Measurements from ENCODE around the gene FAT1. TPM values are rescaled to one million over a fixed set of nuclear protein-coding genes. Genes with fewer than 3 reads are reported as not detected.

FAT1 gene, protein sequence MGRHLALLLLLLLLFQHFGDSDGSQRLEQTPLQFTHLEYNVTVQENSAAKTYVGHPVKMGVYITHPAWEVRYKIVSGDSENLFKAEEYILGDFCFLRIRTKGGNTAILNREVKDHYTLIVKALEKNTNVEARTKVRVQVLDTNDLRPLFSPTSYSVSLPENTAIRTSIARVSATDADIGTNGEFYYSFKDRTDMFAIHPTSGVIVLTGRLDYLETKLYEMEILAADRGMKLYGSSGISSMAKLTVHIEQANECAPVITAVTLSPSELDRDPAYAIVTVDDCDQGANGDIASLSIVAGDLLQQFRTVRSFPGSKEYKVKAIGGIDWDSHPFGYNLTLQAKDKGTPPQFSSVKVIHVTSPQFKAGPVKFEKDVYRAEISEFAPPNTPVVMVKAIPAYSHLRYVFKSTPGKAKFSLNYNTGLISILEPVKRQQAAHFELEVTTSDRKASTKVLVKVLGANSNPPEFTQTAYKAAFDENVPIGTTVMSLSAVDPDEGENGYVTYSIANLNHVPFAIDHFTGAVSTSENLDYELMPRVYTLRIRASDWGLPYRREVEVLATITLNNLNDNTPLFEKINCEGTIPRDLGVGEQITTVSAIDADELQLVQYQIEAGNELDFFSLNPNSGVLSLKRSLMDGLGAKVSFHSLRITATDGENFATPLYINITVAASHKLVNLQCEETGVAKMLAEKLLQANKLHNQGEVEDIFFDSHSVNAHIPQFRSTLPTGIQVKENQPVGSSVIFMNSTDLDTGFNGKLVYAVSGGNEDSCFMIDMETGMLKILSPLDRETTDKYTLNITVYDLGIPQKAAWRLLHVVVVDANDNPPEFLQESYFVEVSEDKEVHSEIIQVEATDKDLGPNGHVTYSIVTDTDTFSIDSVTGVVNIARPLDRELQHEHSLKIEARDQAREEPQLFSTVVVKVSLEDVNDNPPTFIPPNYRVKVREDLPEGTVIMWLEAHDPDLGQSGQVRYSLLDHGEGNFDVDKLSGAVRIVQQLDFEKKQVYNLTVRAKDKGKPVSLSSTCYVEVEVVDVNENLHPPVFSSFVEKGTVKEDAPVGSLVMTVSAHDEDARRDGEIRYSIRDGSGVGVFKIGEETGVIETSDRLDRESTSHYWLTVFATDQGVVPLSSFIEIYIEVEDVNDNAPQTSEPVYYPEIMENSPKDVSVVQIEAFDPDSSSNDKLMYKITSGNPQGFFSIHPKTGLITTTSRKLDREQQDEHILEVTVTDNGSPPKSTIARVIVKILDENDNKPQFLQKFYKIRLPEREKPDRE (N-terminal part only)
- total RNA-seq (100 to 1,000 TPM in 3 of 5 donors, 10 to 100 TPM in 2; 57.8 to 272 (median 104) TPM), polyA plus RNA-seq (10 to 100 TPM in 1 of 3 donors, 1 to 10 TPM in 2; 8.2 to 17.9 (median 8.7) TPM)
- long read RNA-seq, donor 1, partial matches to known transcripts, result 0 of 4 reads
- long read RNA-seq, donor 1, other reads (novel, unspliced or antisense), result 0 of 4 reads
- long read RNA-seq, donor 2, transcript FAT1-208 (2 exons, 1,852 nt), result major isoform, 6 of 7 reads
- long read RNA-seq, donor 2, partial matches to known transcripts, result 0 of 7 reads
- long read RNA-seq, donor 2, other reads (novel, unspliced or antisense), result 0 of 7 reads
- long read RNA-seq, donor 3, partial matches to known transcripts, result 0 of 2 reads
- long read RNA-seq, donor 3, other reads (novel, unspliced or antisense), result 0 of 2 reads
- long read RNA-seq, donor 4, partial matches to known transcripts, result 0 of 1 reads
- long read RNA-seq, donor 4, other reads (novel, unspliced or antisense), result 0 of 1 reads
- long read RNA-seq, donor 5, partial matches to known transcripts, result 5 of 12 reads
- long read RNA-seq, donor 5, other reads (novel, unspliced or antisense), result 0 of 12 reads
- long read RNA-seq, donor 6, transcript FAT1-202 (3 exons, 2,224 nt), result major isoform, 5 of 17 reads
- long read RNA-seq, donor 6, partial matches to known transcripts, result 7 of 17 reads
- long read RNA-seq, donor 6, other reads (novel, unspliced or antisense), result 0 of 17 reads
- long read RNA-seq, donor 7, partial matches to known transcripts, result 5 of 11 reads
- long read RNA-seq, donor 7, other reads (novel, unspliced or antisense), result 0 of 11 reads
- long read RNA-seq, donor 8, partial matches to known transcripts, result 0 of 7 reads
- long read RNA-seq, donor 8, other reads (novel, unspliced or antisense), result 0 of 7 reads
- long read RNA-seq, donor 9, partial matches to known transcripts, result 0 of 7 reads
- long read RNA-seq, donor 9, other reads (novel, unspliced or antisense), result 0 of 7 reads
- long read RNA-seq, donor 10, partial matches to known transcripts, result 0 of 5 reads
- long read RNA-seq, donor 10, other reads (novel, unspliced or antisense), result 0 of 5 reads

DNA sequence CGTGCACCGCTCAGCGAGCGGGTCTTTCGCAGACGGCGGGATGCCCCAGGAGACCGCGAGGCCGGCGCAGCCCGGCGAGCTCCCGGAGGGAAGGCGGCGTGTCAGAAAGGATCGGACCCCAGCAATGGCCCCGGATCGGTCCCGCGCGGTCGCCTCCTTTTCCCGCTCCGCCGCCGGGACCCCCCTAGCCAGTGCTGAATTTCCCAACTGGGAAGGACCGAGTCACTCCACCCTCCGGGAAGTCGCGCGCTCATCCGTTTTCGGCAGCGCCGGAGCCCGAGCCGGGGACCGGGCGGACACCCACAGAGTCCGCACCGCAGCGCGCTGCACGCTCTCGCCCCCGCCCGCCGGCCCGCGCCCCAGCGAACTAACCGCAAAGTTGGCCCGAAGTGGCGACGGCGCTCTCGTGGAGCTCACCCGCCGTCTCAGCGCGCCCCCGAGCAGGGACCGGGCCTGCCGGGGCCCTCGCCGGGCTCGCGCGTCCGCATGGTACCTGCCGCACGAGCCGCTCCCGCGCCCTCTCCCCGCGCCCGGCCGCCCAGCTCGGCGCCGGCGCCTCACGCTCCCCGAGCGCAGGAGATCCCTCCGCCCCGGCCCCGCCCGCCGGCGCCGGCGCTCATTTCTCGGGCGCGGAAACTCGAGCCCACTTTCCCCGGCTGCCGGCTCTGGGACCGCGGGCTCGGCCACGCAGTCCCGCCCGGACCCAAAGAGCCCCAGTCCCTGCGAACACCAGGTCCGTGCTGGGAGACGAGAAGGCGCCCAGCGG is at the start of gene FAT1:
TSS of gene FAT1 (minus strand) at position 565 of the 766 bp plus-strand sequence. CDS start 14,029 bp downstream, outside the sequence.
- peak; percentile 72 to 94 for DNase-seq
- 1 to 5% (median 2%) methylated on average over 30 to 112 of the region's 112 CpGs for WGBS, 5 donors
- peaks cover 0 to 14% (median 4%) of the 10 kb centered on the region in 4 donors for H3K9me3 ChIP-seq
- TF ChIP-seq, protein P1, sequence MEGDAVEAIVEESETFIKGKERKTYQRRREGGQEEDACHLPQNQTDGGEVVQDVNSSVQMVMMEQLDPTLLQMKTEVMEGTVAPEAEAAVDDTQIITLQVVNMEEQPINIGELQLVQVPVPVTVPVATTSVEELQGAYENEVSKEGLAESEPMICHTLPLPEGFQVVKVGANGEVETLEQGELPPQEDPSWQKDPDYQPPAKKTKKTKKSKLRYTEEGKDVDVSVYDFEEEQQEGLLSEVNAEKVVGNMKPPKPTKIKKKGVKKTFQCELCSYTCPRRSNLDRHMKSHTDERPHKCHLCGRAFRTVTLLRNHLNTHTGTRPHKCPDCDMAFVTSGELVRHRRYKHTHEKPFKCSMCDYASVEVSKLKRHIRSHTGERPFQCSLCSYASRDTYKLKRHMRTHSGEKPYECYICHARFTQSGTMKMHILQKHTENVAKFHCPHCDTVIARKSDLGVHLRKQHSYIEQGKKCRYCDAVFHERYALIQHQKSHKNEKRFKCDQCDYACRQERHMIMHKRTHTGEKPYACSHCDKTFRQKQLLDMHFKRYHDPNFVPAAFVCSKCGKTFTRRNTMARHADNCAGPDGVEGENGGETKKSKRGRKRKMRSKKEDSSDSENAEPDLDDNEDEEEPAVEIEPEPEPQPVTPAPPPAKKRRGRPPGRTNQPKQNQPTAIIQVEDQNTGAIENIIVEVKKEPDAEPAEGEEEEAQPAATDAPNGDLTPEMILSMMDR (IDR thresholded peaks at IDR 0.05), result no peak
- peak in 2 of 3 donors; percentile 34 to 37 for TF ChIP-seq POLR2AphosphoS5 (IDR thresholded peaks at IDR 0.05)
- intact Hi-C loops (cut with DNase I; ENCODE audit: low total_unique reads), result loop anchor here (10.0 kb wide), 1 partner anchor 59 kb away; no protein-coding TSS in a partner anchor
- peaks cover 0 to 51% (median 19%) of the 10 kb centered on the region in 3 donors for H3K27me3 ChIP-seq
- no peaks in the 10 kb centered on the region for H3K36me3 ChIP-seq
- H3K4me3 ChIP-seq, result peak within 1 kb of the TSS; percentile 69 to 85 (median 77)
- peak within 1 kb of the TSS; percentile 91 to 98 (median 93) for H3K27ac ChIP-seq
- H3K4me1 ChIP-seq, result peaks cover 0 to 50% (median 30%) of the 10 kb centered on the region in 4 donors

- DNase-seq, result no peak
- Histone ChIP-seq H3K4me3 (no peak overlapping the region), H3K27me3 (no peaks in the 10 kb centered on the region), H3K27ac (no peak overlapping the region), H3K36me3 (no peaks in the 10 kb centered on the region), H3K9me3 (no peaks in the 10 kb centered on the region), H3K4me1 (no peaks in the 10 kb centered on the region)
- TF ChIP-seq POLR2A (IDR thresholded peaks at IDR 0.05) (no peak), EP300 (IDR thresholded peaks at IDR 0.05) (no peak), POLR2AphosphoS5 (IDR thresholded peaks at IDR 0.05) (no peak)
- TF ChIP-seq, protein P1 (IDR thresholded peaks at IDR 0.05), result no peak
- intact Hi-C loops (cut with DNase I; ENCODE audit: low total_unique reads), result no loop called here
- 50 to 64% (median 57%) methylated on average over 12 of the region's 12 CpGs for WGBS, 5 donors
These were observed 49.4 kb upstream of the FAT1 start for GRCh38 chr4:186772936-186773487.

GRCh38 chr4:186771624-186772023 is 48.0 kb upstream of the FAT1 start:
- no peak for DNase-seq
- intact Hi-C loops (cut with DNase I; ENCODE audit: low total_unique reads), result no loop called here

More at GRCh38 chr4:186771624-186772023, 48.0 kb upstream of the FAT1 start:
- Histone ChIP-seq H3K27me3 (no peaks in the 10 kb centered on the region), H3K4me1 (no peaks in the 10 kb centered on the region), H3K9me3 (no peaks in the 10 kb centered on the region), H3K27ac (no peak overlapping the region), H3K4me3 (no peak overlapping the region), H3K36me3 (no peaks in the 10 kb centered on the region)
- no peak for TF ChIP-seq POLR2AphosphoS5 (IDR thresholded peaks at IDR 0.05)
- TF ChIP-seq, protein P1 (IDR thresholded peaks at IDR 0.05), result no peak
- no peak for TF ChIP-seq POLR2A (IDR thresholded peaks at IDR 0.05)
- TF ChIP-seq EP300 (IDR thresholded peaks at IDR 0.05), result no peak
- 57 to 80% (median 71%) methylated on average over 2 of the region's 2 CpGs for WGBS, 5 donors
